ENCODE data around the gene PTPN4. TPM values are rescaled to one million over a fixed set of nuclear protein-coding genes. Genes with fewer than 3 reads are reported as not detected.

Gene PTPN4
- total RNA-seq, 2 experiments from 2014 or later, result 32.4 to 38.0 TPM

GRCh38 chr2:119751706-119752105 lies 8.0 kb upstream of the PTPN4 start:
- Mint-ChIP-seq H3K27me3 (no peaks in the 10 kb centered on the region), H3K4me3 (no peak overlapping the region), H3K9me3 (ENCODE audit: low read depth) (no peaks in the 10 kb centered on the region), H3K36me3 (ENCODE audit: low read depth) (no peaks in the 10 kb centered on the region), H3K27ac (no peak overlapping the region), H3K4me1 (peaks cover 6% of the 10 kb centered on the region)
- intact Hi-C loops (cut with DNase I, micrococcal nuclease), result loop anchor here (2.0 to 10.0 kb wide), 5 partner anchors 183 to 929 kb away; partner anchors contain the start of genes C2orf76 (in 1 of the 2), DBI (in 1 of the 2), INHBB (in 1 of the 2) and RALB (in 1 of the 2)
- ChIA-PET POLR2A (no interaction called here), CTCF (interaction anchor here (0.6 to 0.8 kb wide), 2 partner anchors 271 to 447 kb away, joined by 3 to 4 read pairs; no protein-coding TSS in a partner anchor)
- ATAC-seq (no peak), DNase-seq (no peak)

DNA sequence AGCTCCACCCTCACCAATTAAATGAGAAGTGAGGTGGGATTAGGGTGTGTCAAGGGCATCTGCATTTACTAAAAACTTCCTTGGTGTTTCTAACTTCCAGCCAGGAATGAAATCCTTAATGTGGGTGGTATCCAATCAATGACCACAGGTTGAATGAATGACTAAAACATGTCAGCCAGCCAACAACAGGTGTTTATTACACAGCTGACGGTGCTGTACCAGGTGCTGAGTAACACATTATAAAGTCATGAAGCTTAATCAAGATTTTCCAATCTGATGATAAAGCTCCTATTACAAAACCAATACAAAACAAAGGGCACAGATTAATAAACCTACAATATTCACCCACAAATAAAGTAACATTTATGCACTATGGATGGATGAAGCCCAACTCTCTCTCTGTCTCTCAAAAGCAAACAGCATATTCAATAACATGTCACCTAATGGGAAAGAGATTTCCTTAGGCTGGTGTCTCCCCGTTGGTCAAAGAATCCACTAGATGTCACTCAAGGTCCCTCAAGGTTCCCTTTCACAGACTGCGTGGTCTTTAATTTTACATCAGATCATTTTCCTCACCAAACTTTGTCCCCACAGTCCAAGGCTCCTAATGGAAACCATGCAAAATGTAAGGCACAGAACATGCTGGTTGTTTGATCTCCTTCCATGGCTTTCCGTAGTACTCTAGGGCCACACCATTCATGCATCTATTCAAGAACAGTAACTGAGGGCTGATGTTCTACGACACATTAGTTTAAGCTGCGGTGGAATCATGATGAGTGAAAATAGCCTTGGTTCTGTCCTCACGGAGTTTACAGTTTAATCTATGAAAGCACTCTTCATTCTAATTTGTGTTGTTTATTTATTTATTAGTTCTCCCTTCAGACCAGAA lies 6.4 kb upstream of the PTPN4 start:
- Mint-ChIP-seq H3K4me3 (no peak overlapping the region), H3K27me3 (no peaks in the 10 kb centered on the region), H3K4me1 (peaks cover 15% of the 10 kb centered on the region), H3K36me3 (ENCODE audit: low read depth) (no peaks in the 10 kb centered on the region), H3K27ac (no peak overlapping the region), H3K9me3 (ENCODE audit: low read depth) (no peaks in the 10 kb centered on the region)
- POLR2A ChIA-PET, result no interaction called here
- CTCF ChIA-PET, result interaction anchor here (0.6 to 2.9 kb wide), 17 partner anchors 9 to 1314 kb away, joined by 3 to 17 read pairs (median 3); no protein-coding TSS in a partner anchor
- intact Hi-C loops (cut with DNase I, micrococcal nuclease), result loop anchor here (1.0 to 10.0 kb wide), 7 partner anchors 70 to 928 kb away; partner anchors contain the start of genes C2orf76 (in 1 of the 2), DBI (in 1 of the 2), INHBB (in 1 of the 2) and RALB (in 1 of the 2)
- DNase-seq (peak; percentile 32), ATAC-seq (peak; percentile 65)

DNA sequence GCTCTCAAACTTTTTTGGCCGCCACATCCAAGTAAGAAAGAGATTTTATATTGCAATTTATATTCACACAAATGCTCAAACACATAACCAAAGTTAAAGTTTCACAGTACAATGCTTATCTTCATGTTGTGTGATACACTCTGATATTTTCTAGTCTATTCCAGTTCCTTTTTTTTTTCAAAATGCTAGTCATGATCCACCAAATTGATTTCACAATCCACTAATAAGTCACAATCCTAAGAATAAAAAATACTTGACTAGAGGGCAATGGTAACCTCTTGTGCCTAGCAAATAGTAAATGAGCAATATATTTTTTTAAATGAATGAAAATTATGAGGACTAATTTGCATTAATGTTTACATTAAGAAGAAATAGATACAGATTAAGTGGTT lies 5.8 kb upstream of the PTPN4 start:
- Mint-ChIP-seq H3K4me1 (peaks cover 20% of the 10 kb centered on the region), H3K36me3 (ENCODE audit: low read depth) (no peaks in the 10 kb centered on the region), H3K27me3 (no peaks in the 10 kb centered on the region), H3K4me3 (no peak overlapping the region), H3K9me3 (ENCODE audit: low read depth) (no peaks in the 10 kb centered on the region), H3K27ac (no peak overlapping the region)
- ATAC-seq (no peak), DNase-seq (no peak)
- ChIA-PET POLR2A (no interaction called here), CTCF (interaction anchor here (0.6 to 2.9 kb wide), 11 partner anchors 8 to 1313 kb away, joined by 3 to 17 read pairs (median 4); no protein-coding TSS in a partner anchor)
- intact Hi-C loops (cut with DNase I, micrococcal nuclease), result loop anchor here (1.0 to 10.0 kb wide), 7 partner anchors 69 to 927 kb away; partner anchors contain the start of genes C2orf76 (in 1 of the 2), DBI (in 1 of the 2), INHBB (in 1 of the 2) and RALB (in 1 of the 2)

DNA sequence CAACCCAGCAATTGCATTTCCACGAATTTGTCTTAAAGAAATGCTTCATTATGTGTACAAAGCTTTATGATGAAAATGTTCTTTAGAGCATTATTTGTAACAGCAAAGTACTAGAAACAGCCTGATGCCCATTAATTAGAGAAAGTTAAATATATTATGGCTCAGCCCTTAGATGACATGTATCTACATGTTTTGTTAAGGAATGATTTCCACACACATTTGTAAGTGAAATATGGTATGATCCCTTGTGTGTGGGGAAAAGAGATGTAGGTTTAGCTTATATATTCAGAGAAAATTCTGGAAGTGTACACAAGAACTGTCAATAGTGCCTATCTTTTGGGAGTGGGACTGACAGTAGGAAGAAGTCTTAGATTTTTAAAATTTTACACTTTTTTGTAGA lies 3.8 kb upstream of the PTPN4 start:
- no peak overlapping the region for H3K27ac Mint-ChIP-seq
- H3K4me1 Mint-ChIP-seq, result peaks cover 23% of the 10 kb centered on the region
- intact Hi-C loops (cut with DNase I, micrococcal nuclease), result loop anchor here (5.0 to 10.0 kb wide), 9 partner anchors 54 to 1981 kb away; partner anchors contain the start of genes C2orf76 (in 1 of the 2), DBI (in 1 of the 2), EPB41L5 (in 1 of the 2) and INHBB (in 1 of the 2)
- no peaks in the 10 kb centered on the region for H3K9me3 Mint-ChIP-seq (ENCODE audit: low read depth)
- H3K36me3 Mint-ChIP-seq (ENCODE audit: low read depth), result peaks cover 2% of the 10 kb centered on the region
- ATAC-seq (no peak), DNase-seq (no peak)
- CTCF ChIA-PET, result interaction anchor here (0.9 to 2.9 kb wide), 8 partner anchors 14 to 564 kb away, joined by 3 to 13 read pairs (median 4); no protein-coding TSS in a partner anchor
- H3K27me3 Mint-ChIP-seq, result no peaks in the 10 kb centered on the region
- no peak overlapping the region for H3K4me3 Mint-ChIP-seq
- POLR2A ChIA-PET, result interaction anchor here (0.6 kb wide), 1 partner anchor 469 kb away, joined by 5 read pairs; no protein-coding TSS in a partner anchor

GRCh38 chr2:119756837-119757236 lies 2.9 kb upstream of the PTPN4 start:
- Mint-ChIP-seq H3K4me1 (peaks cover 28% of the 10 kb centered on the region), H3K4me3 (no peak overlapping the region), H3K27ac (peak overlapping the region; percentile 34), H3K36me3 (ENCODE audit: low read depth) (peaks cover 2% of the 10 kb centered on the region), H3K27me3 (no peaks in the 10 kb centered on the region), H3K9me3 (ENCODE audit: low read depth) (no peaks in the 10 kb centered on the region)
- POLR2A ChIA-PET, result interaction anchor here (0.6 kb wide), 1 partner anchor 468 kb away, joined by 5 read pairs; no protein-coding TSS in a partner anchor
- CTCF ChIA-PET, result interaction anchor here (0.9 to 2.9 kb wide), 7 partner anchors 13 to 419 kb away, joined by 4 to 13 read pairs (median 5); no protein-coding TSS in a partner anchor
- ATAC-seq, result peak; percentile 17
- intact Hi-C loops (cut with DNase I, micrococcal nuclease), result loop anchor here (5.0 to 10.0 kb wide), 9 partner anchors 55 to 1980 kb away; partner anchors contain the start of genes C2orf76 (in 1 of the 2), DBI (in 1 of the 2), EPB41L5 (in 1 of the 2) and INHBB (in 1 of the 2)
- DNase-seq, result peak; percentile 76

DNA sequence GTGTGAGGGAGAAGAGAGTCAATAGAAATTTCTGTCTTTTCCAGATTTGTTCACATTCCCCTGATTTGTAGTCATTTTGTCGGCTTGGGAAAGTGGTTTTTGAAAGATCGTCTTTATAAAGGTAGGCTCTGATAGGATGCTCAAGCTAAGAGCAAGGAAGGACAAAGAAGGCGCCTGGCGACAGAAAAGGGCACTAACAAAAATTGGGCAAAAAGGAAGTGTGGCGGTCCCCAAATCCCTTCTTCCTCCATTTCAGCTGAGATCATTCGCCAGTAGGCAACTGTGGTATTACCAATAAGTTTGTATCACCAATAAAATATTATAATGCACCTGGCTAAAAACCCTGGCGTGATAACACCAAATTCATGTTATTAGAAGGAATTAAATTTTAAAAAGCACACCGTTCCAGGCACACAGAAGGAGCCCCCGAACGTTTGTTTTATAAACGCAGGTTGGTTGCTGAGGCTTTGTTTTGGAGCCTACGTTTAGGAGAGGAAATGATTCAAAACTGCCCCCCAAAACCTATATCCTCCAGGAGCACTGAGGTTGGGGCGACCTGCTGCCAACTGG lies 756 bp upstream of the PTPN4 start:
- DNase-seq (no peak), ATAC-seq (no peak)
- peaks cover 38% of the 10 kb centered on the region for H3K4me1 Mint-ChIP-seq
- no peaks in the 10 kb centered on the region for H3K27me3 Mint-ChIP-seq
- peak overlapping the region; percentile 93 for H3K27ac Mint-ChIP-seq
- H3K4me3 Mint-ChIP-seq, result peak overlapping the region; percentile 72
- POLR2A ChIA-PET, result interaction anchor here (0.6 to 1.0 kb wide), 2 partner anchors 254 to 474 kb away, joined by 3 read pairs; partner anchors contain the start of gene EPB41L5
- CTCF ChIA-PET, result interaction anchor here (0.6 to 1.5 kb wide), 3 partner anchors 14 to 64 kb away, joined by 3 read pairs; no protein-coding TSS in a partner anchor
- H3K36me3 Mint-ChIP-seq (ENCODE audit: low read depth), result peaks cover 2% of the 10 kb centered on the region
- H3K9me3 Mint-ChIP-seq (ENCODE audit: low read depth), result no peaks in the 10 kb centered on the region
- intact Hi-C loops (cut with DNase I, micrococcal nuclease), result loop anchor here (1.0 to 10.0 kb wide), 17 partner anchors 55 to 1978 kb away; partner anchors contain the start of genes C2orf76 (in 2 of the 2), DBI (in 2 of the 2), EPB41L5 (in 2 of the 2) and TMEM177 (in 2 of the 2)

DNA sequence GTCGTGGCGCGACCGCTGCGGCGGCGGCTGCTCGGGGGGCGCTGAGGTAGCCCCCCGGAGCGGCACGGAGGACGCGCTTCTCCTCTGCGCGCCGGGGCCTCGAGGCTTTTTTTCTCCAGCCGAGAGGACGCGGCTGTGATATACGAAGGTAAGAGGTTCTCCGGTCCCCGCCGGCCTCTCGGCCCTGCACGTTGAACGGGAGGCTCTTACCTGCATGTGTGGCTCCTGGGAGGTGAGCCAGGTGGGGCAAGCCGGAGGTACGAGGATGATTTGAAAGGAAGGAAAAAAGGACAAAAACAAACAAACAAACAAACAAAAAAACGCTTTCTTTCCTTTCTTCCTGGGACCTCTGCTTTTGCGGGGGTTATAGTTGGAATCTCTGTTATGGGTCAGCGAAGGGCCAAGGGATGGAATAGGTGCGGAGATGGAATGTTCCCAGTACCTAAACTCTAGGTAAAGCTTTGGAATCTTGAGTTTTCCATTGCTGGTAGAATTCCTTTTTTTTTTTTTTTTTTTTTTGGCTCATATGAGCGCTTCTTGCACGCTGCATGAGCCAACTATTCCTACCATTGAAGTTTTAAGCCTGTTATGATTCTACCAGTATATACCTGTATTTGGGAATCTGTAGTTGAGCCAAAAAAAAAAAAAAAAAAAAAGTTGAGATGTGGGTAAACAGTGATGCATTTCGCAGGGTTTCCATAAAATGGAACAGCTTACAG lies 674 bp downstream of the PTPN4 start:
- peak; percentile 1 for ATAC-seq
- Mint-ChIP-seq H3K4me3 (peak overlapping the region; percentile 72), H3K27ac (peak overlapping the region; percentile 76), H3K36me3 (ENCODE audit: low read depth) (peaks cover 2% of the 10 kb centered on the region), H3K9me3 (ENCODE audit: low read depth) (no peaks in the 10 kb centered on the region), H3K27me3 (no peaks in the 10 kb centered on the region), H3K4me1 (peaks cover 47% of the 10 kb centered on the region)
- ChIA-PET CTCF (interaction anchor here (0.6 to 2.0 kb wide), 10 partner anchors 11 to 66 kb away, joined by 3 to 5 read pairs (median 3); no protein-coding TSS in a partner anchor), POLR2A (interaction anchor here (1.0 kb wide), 1 partner anchor 252 kb away, joined by 3 read pairs; the partner anchor contains the start of gene EPB41L5)
- intact Hi-C loops (cut with DNase I, micrococcal nuclease), result loop anchor here in 1 of 2 experiments (2.0 kb wide), 1 partner anchor 18 kb away; no protein-coding TSS in a partner anchor
- DNase-seq, result no peak

DNA sequence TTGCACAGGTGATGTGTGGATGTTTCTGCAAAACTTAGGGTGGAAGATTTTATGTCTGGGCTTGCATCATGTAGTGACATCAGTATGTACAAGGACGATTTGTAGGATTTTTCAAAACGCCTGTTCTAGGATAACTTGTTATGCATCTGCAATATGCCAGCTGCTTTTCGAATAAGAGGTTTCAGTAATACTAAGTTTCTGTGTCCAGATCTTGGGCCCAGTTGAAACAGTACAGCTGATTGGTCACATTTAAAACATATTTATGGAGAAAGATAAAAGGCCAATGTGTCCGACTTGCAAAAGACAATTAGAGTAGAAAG lies 1.2 kb downstream of the PTPN4 start:
- Mint-ChIP-seq H3K36me3 (ENCODE audit: low read depth) (peaks cover 6% of the 10 kb centered on the region), H3K4me1 (peaks cover 51% of the 10 kb centered on the region), H3K9me3 (ENCODE audit: low read depth) (no peaks in the 10 kb centered on the region), H3K27me3 (no peaks in the 10 kb centered on the region), H3K4me3 (peak overlapping the region; percentile 72), H3K27ac (peak overlapping the region; percentile 76)
- intact Hi-C loops (cut with DNase I, micrococcal nuclease), result loop anchor here in 1 of 2 experiments (2.0 kb wide), 1 partner anchor 18 kb away; no protein-coding TSS in a partner anchor
- CTCF ChIA-PET, result interaction anchor here (0.6 to 2.0 kb wide), 10 partner anchors 9 to 83 kb away, joined by 3 to 5 read pairs (median 3); no protein-coding TSS in a partner anchor
- DNase-seq (no peak), ATAC-seq (no peak)
- POLR2A ChIA-PET, result no interaction called here

- Mint-ChIP-seq H3K4me1 (peaks cover 40% of the 10 kb centered on the region), H3K27me3 (no peaks in the 10 kb centered on the region), H3K4me3 (no peak overlapping the region), H3K36me3 (ENCODE audit: low read depth) (peaks cover 6% of the 10 kb centered on the region), H3K9me3 (ENCODE audit: low read depth) (no peaks in the 10 kb centered on the region), H3K27ac (no peak overlapping the region)
- ATAC-seq, result no peak
- DNase-seq, result no peak
- ChIA-PET POLR2A (no interaction called here), CTCF (no interaction called here)
- intact Hi-C loops (cut with DNase I, micrococcal nuclease), result no loop called here
These were observed 5.1 kb downstream of the PTPN4 start for GRCh38 chr2:119764832-119765231.

- intact Hi-C loops (cut with DNase I, micrococcal nuclease), result no loop called here
- POLR2A ChIA-PET, result interaction anchor here (0.7 kb wide), 1 partner anchor 53 kb away, joined by 4 read pairs; no protein-coding TSS in a partner anchor
- H3K27me3 Mint-ChIP-seq, result no peaks in the 10 kb centered on the region
- DNase-seq (no peak), ATAC-seq (no peak)
- CTCF ChIA-PET, result no interaction called here
- H3K36me3 Mint-ChIP-seq (ENCODE audit: low read depth), result peaks cover 4% of the 10 kb centered on the region
- H3K4me1 Mint-ChIP-seq, result peaks cover 40% of the 10 kb centered on the region
- H3K4me3 Mint-ChIP-seq, result no peak overlapping the region
- no peaks in the 10 kb centered on the region for H3K9me3 Mint-ChIP-seq (ENCODE audit: low read depth)
- H3K27ac Mint-ChIP-seq, result no peak overlapping the region
These were observed 5.8 kb downstream of the PTPN4 start for GRCh38 chr2:119765433-119766002.

Data from activated CD4-positive, alpha-beta T cell treated with anti-CD3 and anti-CD28 coated beads for 36 hours (primary cell).